Epithelial cell of proximal tubule (primary cell): Measurements from ENCODE around the gene TRPM8. TPM values are rescaled to one million over a fixed set of nuclear protein-coding genes. Genes with fewer than 3 reads are reported as not detected.

Experiments used
- DNase-seq: peaks from one replicate; pipeline ENCODE4 v3.0.0-alpha.2; 2011; ENCODE audit warnings: low read depth
- H3K4me3 ChIP-seq: 2 replicates; pipeline ENCODE4 v1.5.1; 2011; ENCODE audit warnings: low read depth, mild to moderate bottlenecking, low read length
- CTCF ChIP-seq: conservative IDR thresholded peaks from 2 replicates; pipeline ENCODE4 v1.5.1; 2012; ENCODE audit warnings: low read depth, mild to moderate bottlenecking, low read length
- total RNA-seq: library from RNA; depleted of rRNA; stranded (reverse); fragments of >200 nt; gene quantifications from 2 replicates; pipeline ENCODE4 v1.2.3, GENCODE V29; 2015

Gene TRPM8
- total RNA-seq, 1 donor from 2014 or later, result 4.1 TPM

- TF ChIP-seq CTCF, result no peak
These were observed 78.8 kb downstream of the TRPM8 start for GRCh38 chr2:233996000-233996399.

GRCh38 chr2:233996461-233996860 is 79.3 kb downstream of the TRPM8 start:
- no peak for DNase-seq

More at GRCh38 chr2:233996000-233996399, 78.8 kb downstream of the TRPM8 start:
- no peak overlapping the region for H3K4me3 ChIP-seq
- DNase-seq, result no peak

GRCh38 chr2:233997707-233998106 is 80.5 kb downstream of the TRPM8 start:
- DNase-seq, result no peak
- no peak overlapping the region for H3K4me3 ChIP-seq
- no peak for TF ChIP-seq CTCF

More at GRCh38 chr2:233996461-233996860, 79.3 kb downstream of the TRPM8 start:
- no peak overlapping the region for H3K4me3 ChIP-seq
- no peak for TF ChIP-seq CTCF

- DNase-seq, result no peak
- no peak for TF ChIP-seq CTCF
These were observed 82.0 kb downstream of the TRPM8 start for GRCh38 chr2:233999182-233999581.

GRCh38 chr2:234001380-234002160 is 84.4 kb downstream of the TRPM8 start:
- H3K4me3 ChIP-seq, result no peak overlapping the region
- DNase-seq, result no peak
- no peak for TF ChIP-seq CTCF

More at GRCh38 chr2:233999182-233999581, 82.0 kb downstream of the TRPM8 start:
- no peak overlapping the region for H3K4me3 ChIP-seq

- TF ChIP-seq CTCF, result no peak
These were observed 85.1 kb downstream of the TRPM8 start for GRCh38 chr2:234002281-234002680.

More at GRCh38 chr2:234002281-234002680, 85.1 kb downstream of the TRPM8 start:
- DNase-seq, result no peak
- no peak overlapping the region for H3K4me3 ChIP-seq
